ENCODE measurements around the gene RDH16.
"Not testable (repeated sequence)": the region's sequence is repeated elsewhere in the genome, so short reads cannot be mapped to it uniquely, and the experiment has no call there.

RDH16 gene

DNA sequence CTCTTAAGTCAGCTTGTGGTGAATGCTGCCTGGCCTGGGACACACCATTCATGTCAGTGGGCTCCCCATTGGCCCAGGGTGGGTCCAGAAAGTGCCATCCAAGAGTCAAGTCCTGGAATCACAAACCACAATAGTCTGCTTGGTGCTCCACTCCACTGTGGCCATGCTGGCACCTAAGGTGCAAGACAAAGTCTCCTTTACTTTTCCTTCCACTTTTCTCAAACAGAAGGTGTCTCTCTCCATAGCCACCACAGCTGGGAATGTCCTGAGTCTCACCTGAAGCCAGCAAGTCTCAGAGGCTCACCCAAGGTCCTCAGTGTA, 9.0 kb downstream of the RDH16 start:
- TF ChIP-seq, protein P1, sequence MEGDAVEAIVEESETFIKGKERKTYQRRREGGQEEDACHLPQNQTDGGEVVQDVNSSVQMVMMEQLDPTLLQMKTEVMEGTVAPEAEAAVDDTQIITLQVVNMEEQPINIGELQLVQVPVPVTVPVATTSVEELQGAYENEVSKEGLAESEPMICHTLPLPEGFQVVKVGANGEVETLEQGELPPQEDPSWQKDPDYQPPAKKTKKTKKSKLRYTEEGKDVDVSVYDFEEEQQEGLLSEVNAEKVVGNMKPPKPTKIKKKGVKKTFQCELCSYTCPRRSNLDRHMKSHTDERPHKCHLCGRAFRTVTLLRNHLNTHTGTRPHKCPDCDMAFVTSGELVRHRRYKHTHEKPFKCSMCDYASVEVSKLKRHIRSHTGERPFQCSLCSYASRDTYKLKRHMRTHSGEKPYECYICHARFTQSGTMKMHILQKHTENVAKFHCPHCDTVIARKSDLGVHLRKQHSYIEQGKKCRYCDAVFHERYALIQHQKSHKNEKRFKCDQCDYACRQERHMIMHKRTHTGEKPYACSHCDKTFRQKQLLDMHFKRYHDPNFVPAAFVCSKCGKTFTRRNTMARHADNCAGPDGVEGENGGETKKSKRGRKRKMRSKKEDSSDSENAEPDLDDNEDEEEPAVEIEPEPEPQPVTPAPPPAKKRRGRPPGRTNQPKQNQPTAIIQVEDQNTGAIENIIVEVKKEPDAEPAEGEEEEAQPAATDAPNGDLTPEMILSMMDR (conservative IDR thresholded peaks at IDR 0.05; ENCODE audit: low read depth, low read length) = no peak
- no peaks in the 10 kb centered on the region for H3K4me1 ChIP-seq (ENCODE audit: low read depth, poor library complexity, severe bottlenecking)
- H3K9ac ChIP-seq = no peak overlapping the region
- H4K20me1 ChIP-seq (ENCODE audit: insufficient read depth) = no peaks in the 10 kb centered on the region
- H2AFZ ChIP-seq (ENCODE audit: low read depth) = no peak overlapping the region
- no peaks in the 10 kb centered on the region for H3K36me3 ChIP-seq (ENCODE audit: insufficient read depth)
- H3K79me2 ChIP-seq (ENCODE audit: insufficient read depth, low read depth) = no peaks in the 10 kb centered on the region
- no peak overlapping the region for H3K4me3 ChIP-seq (IDR thresholded peaks at IDR 0.05; ENCODE audit: insufficient read depth, low read depth, low read length)
- no peak overlapping the region for H3K27ac ChIP-seq
- no peak overlapping the region for H3K4me2 ChIP-seq
- no peaks in the 10 kb centered on the region for H3K27me3 ChIP-seq (ENCODE audit: insufficient read depth, low read depth)

DNA sequence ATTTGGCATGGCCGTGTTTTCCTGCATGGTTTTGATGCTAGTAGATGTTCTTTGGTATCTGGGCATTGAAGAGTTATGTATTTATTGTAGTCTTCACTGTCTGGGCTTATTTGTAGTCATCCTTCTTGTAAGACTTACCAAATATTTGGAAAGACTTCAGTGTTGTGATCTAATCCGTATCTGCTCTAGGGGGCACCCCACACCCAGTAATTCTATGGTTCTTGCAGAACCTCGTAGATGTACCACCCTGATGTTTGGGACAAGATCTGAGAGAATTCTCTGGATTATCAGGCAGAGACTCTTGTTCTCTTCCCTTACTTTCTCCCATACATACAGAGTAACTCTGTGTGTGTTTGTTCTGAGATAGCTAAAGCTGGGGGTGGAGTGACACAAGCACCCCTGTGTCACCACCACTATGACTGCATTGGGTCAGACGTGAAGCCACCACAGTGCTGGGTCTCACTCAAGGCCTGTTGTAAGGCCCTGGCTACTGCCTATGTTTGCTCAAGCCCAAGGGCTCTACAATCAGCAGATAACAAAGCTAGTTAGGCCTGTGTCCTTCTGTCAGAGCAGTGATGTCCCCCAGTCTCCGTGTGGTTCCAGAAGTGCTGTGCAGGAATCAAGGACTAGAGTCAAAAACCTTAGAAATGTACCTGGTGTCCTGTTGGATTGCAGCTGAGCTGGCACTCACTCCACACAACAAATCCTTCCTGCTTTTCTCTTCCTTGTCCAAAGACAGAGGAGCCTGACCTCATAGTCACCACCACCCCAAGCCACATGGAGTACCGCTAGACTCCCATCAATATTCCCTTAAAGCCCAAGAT, 9.6 kb downstream of the RDH16 start:
- no peak overlapping the region for H3K27ac ChIP-seq
- H3K4me2 ChIP-seq = no peak overlapping the region
- no peaks in the 10 kb centered on the region for H3K36me3 ChIP-seq (ENCODE audit: insufficient read depth)
- TF ChIP-seq, protein P1 (conservative IDR thresholded peaks at IDR 0.05; ENCODE audit: low read depth, low read length) = peak; percentile 43; the same call in 1 of the 2 replicates
- no peak overlapping the region for H3K9ac ChIP-seq
- H3K4me1 ChIP-seq (ENCODE audit: low read depth, poor library complexity, severe bottlenecking) = no peaks in the 10 kb centered on the region
- no peak overlapping the region for H3K4me3 ChIP-seq (IDR thresholded peaks at IDR 0.05; ENCODE audit: insufficient read depth, low read depth, low read length)
- H4K20me1 ChIP-seq (ENCODE audit: insufficient read depth) = no peaks in the 10 kb centered on the region
- no peaks in the 10 kb centered on the region for H3K79me2 ChIP-seq (ENCODE audit: insufficient read depth, low read depth)
- H2AFZ ChIP-seq (ENCODE audit: low read depth) = no peak overlapping the region
- no peaks in the 10 kb centered on the region for H3K27me3 ChIP-seq (ENCODE audit: insufficient read depth, low read depth)

DNA sequence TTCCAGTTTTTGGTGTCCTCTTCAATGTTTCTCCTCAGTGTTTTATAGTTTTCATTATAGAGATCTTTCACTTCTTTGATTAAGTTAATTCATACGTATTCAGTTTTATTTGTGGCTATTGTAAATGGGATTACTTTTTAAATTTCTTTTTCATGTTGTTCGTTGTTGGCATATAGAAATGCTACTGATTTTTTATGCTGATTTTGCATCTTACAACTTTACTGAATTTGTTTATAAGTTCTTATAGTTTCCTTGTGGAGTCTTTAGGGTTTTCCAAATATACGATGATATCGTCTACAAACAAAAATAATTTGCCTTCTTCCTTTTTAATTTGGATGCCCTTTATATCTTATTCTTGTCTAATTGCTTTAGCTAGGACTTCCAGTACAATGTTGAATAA, 13.5 kb downstream of the RDH16 start:
- Histone ChIP-seq H2AFZ (ENCODE audit: low read depth) (no peak overlapping the region), H3K36me3 (ENCODE audit: insufficient read depth) (no peaks in the 10 kb centered on the region), H3K9ac (no peak overlapping the region), H3K4me3 (IDR thresholded peaks at IDR 0.05; ENCODE audit: insufficient read depth, low read depth, low read length) (no peak overlapping the region), H3K79me2 (ENCODE audit: insufficient read depth, low read depth) (no peaks in the 10 kb centered on the region), H3K4me1 (ENCODE audit: low read depth, poor library complexity, severe bottlenecking) (peaks cover 8% of the 10 kb centered on the region), H4K20me1 (ENCODE audit: insufficient read depth) (no peaks in the 10 kb centered on the region), H3K27me3 (ENCODE audit: insufficient read depth, low read depth) (no peaks in the 10 kb centered on the region), H3K4me2 (no peak overlapping the region), H3K27ac (no peak overlapping the region)
- TF ChIP-seq, protein P1 (conservative IDR thresholded peaks at IDR 0.05; ENCODE audit: low read depth, low read length) = no peak

DNA sequence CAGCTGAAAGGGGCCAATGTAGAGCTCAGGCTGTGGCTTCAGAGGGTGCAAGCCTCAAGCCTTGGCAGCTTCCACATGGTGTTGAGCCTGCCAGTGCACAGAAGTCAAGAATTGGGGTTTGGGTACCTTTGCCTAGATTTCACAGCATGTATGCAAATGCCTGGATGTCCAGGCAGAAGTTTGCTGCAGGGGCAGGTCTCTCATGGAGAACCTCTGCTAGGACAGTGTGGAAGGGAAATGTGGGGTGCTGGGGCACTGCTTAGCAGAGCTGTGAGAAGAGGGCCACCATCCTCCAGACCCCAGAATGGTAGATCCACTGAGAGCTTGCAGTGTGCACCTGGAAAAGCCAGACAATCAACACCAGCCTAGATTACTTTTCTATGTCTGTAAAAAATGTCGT, 14.0 kb downstream of the RDH16 start:
- H3K4me1 ChIP-seq (ENCODE audit: low read depth, poor library complexity, severe bottlenecking); H3K9ac ChIP-seq; H4K20me1 ChIP-seq (ENCODE audit: insufficient read depth); H3K36me3 ChIP-seq (ENCODE audit: insufficient read depth); H3K4me3 ChIP-seq (IDR thresholded peaks at IDR 0.05; ENCODE audit: insufficient read depth, low read depth, low read length); H3K27ac ChIP-seq; H3K4me2 ChIP-seq; H3K79me2 ChIP-seq (ENCODE audit: insufficient read depth, low read depth); H2AFZ ChIP-seq (ENCODE audit: low read depth); H3K27me3 ChIP-seq (ENCODE audit: insufficient read depth, low read depth): not testable (repeated sequence)

DNA sequence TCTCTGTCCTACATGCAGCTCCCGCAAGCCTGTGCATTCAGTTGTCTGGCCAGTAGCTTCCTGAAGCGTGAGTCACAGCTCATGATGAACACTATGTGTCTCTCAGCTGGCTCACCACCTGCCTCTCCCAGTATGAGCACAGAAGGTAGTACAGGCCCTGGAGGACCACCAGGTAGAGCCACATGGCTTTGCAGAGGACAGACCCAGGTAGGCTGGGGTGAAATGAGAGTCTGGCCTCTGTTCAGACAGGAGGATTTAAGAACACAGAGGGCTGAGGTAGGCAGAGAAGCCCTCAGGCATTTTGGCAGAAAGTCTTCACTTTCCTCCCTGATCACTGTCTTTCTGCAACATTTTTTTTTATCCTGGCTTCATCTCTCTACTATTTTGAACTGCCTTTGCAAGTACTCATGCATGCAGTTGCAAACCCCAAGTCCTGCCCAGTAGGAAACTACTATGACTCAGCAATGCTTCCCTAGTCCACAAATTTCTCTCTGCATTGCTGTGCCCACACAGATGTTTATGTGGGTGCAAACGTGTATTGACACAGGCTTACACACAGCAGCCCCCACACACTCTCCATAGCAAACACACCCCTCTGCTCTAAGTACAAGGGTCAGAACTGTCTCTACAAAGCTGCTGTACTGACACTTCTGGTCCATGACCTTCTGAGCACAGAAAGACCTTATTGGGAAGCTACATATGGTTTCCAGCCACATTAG, 15.9 kb downstream of the RDH16 start:
- Histone ChIP-seq H3K36me3 (ENCODE audit: insufficient read depth) (no peaks in the 10 kb centered on the region), H4K20me1 (ENCODE audit: insufficient read depth) (no peaks in the 10 kb centered on the region), H3K79me2 (ENCODE audit: insufficient read depth, low read depth) (no peaks in the 10 kb centered on the region), H3K4me2 (peak overlapping the region; percentile 15; the same call in 1 of the 2 replicates), H2AFZ (ENCODE audit: low read depth) (peak overlapping the region; percentile 53), H3K27me3 (ENCODE audit: insufficient read depth, low read depth) (no peaks in the 10 kb centered on the region), H3K4me1 (ENCODE audit: low read depth, poor library complexity, severe bottlenecking) (peaks cover 8% of the 10 kb centered on the region), H3K27ac (peak overlapping the region; percentile 14), H3K9ac (no peak overlapping the region; the same call in 1 of the 2 replicates), H3K4me3 (IDR thresholded peaks at IDR 0.05; ENCODE audit: insufficient read depth, low read depth, low read length) (no peak overlapping the region)
- TF ChIP-seq, protein P1 (conservative IDR thresholded peaks at IDR 0.05; ENCODE audit: low read depth, low read length) = no peak

DNA sequence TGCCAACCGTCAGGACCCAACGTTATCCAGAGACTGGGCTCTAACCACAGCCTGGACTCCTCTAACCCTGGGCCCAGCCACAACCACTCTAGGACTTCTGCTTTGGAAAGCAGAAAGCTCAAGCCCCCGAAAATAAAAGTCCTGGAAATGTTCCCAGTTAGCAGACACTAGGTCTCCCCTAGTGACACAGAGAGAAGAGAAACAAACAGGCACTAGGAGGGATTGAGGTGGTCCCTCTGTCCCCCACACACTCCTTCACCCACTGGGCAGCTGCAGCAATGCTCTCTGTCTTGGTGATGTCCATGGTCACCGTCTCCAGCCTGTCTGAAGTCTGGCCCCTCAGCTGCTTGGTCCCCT, 16.5 kb downstream of the RDH16 start:
- not testable (repeated sequence) for H3K4me3 ChIP-seq (IDR thresholded peaks at IDR 0.05; ENCODE audit: insufficient read depth, low read depth, low read length); H2AFZ ChIP-seq (ENCODE audit: low read depth); H3K79me2 ChIP-seq (ENCODE audit: insufficient read depth, low read depth); H3K4me2 ChIP-seq; H3K9ac ChIP-seq; H3K27ac ChIP-seq; H3K27me3 ChIP-seq (ENCODE audit: insufficient read depth, low read depth); H3K36me3 ChIP-seq (ENCODE audit: insufficient read depth); H4K20me1 ChIP-seq (ENCODE audit: insufficient read depth); H3K4me1 ChIP-seq (ENCODE audit: low read depth, poor library complexity, severe bottlenecking)
